RKO (cell line): ENCODE measurements around the gene DDX43.
"Not testable (repeated sequence)": the region's sequence is repeated elsewhere in the genome, so short reads cannot be mapped to it uniquely, and the experiment has no call there.

ENCODE experiments used
- DNase-seq: peaks from one replicate; pipeline ENCODE4 v3.0.0-alpha.2; 2016; ENCODE audit warnings: low spot score

DDX43 gene

GRCh38 chr6:73394577-73395354, at the start of gene DDX43:
TSS of gene DDX43 (plus strand) at chr6:73394828. CDS start at chr6:73394906, 78 bp downstream.
- DNase-seq = no peak

DNA sequence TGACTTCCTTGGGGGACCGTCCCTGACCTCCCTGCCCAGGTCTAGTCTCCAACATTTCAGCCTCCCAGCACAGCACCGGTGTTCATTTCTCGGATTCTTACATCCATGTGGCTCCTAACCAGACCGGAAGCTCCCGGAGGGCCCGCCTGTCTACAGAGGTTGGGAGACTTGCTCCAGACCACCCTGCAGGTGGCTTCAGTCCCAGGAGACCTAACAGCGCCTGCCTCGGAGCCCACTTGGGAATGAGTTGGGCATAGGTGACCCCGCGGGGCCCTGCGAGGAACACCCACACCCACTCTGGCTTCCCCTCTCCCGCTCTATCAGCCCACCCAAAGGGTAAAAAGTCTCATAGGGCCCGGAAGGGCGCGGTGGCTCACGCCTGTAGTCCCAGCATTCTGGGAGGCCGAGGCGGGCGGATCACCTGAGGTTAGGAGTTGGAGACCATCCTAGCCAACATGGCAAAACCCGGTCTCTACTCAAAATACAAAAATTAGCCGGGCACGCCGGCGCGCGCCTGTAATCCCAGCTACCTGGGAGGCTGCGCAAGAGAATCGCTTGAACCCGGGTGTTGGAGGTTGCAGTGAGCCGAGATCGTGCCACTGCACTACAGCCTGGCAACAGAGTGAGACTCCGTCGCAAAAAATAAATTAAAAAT, 46.0 kb upstream of the DDX43 start:
- DNase-seq = no peak

- DNase-seq = no peak
Observed at GRCh38 chr6:73349311-73349710, 45.3 kb upstream of the DDX43 start.

- DNase-seq = no peak
Observed at GRCh38 chr6:73353636-73354593, 40.7 kb upstream of the DDX43 start, which contains the start of gene DPPA5. TSS of gene DPPA5 (minus strand) at chr6:73354276. CDS start at chr6:73354225, 51 bp downstream.

DNA sequence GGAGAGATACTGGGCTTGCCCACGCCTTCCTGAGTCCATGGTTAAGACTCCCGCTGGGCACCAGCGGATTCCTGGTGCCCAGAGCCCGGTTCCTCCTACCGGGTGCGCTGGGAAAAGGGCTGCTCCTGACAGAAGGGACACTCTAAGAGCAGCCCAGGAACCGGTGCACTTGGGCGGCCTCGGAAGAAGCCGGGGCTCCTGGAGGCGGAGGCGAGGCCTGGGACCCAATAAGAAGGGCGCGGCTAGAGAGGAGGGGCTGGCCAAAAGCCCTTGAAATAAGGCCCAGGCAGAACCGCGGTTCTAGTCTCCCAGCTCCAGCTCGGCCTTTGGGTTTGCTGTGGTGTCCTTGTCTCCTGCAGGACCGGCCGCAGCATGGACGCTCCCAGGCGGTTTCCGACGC, 32.3 kb upstream of the DDX43 start, which contains the start of gene KHDC3L:
Gene KHDC3L, plus strand, starts transcription at position 301 of the 400 bp plus-strand sequence. Its CDS starts 72 bp downstream, at position 373.
- DNase-seq = no peak

DNA sequence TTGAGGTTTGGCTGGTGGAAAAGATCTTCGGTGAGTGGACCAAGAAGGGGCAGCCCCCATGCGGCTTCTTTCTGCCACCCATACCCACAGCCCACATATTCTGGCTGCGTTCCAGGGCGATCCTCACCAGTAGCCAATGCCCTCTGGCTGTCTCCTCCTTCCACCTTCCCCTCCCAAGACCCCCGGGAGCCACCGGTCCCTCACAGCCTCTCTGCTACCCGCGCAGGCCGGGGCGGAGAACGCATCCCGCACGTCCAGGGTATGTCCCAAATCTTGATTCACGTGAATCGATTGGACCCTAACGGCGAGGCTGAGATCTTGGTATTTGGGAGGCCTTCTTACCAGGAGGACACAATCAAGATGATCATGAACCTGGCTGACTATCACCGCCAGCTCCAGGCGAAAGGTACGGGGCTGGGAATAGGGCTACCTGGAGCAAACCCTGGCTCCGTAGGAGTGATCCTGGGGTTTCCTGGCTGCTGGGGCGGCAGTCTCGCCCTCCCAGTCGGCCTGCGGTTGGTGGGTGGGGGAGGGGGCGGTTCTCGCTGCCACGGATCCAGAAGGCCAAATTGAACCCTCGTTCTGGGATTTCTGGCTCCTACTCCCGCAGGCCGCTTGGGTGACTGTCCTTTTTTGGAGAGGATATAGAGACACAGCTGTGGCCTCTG, 31.6 kb upstream of the DDX43 start:
- DNase-seq = no peak

DNA sequence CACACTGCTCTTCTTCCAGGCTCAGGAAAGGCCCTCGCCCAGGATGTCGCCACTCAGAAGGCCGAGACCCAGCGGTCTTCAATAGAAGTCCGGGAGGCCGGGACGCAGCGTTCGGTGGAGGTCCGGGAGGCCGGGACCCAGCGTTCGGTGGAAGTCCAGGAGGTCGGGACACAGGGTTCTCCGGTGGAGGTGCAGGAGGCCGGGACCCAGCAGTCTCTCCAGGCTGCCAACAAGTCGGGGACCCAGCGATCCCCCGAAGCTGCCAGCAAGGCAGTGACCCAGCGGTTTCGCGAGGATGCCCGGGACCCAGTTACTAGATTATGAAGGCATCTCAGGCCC, 31.1 kb upstream of the DDX43 start:
- DNase-seq = no peak

DNA sequence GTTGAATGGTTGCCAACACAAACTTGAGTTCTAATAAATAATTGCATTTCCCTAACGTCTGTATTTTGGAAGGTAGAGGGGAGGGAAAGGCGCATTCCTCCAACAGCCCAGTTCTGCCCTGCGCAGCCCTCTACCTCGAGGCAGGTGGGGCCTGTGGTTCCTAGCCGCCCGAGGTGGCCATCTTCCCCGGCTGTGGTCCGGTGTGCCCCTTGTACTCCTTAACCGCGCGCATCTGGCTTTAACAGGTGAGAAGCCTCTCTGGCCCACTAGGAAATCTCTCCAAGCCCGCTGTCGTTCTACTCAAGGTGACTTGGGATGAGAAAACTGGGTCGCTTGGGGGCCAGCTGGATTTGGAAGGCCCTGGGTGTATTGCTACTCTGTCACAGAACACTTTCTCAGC, 30.5 kb upstream of the DDX43 start:
- DNase-seq = no peak

DNA sequence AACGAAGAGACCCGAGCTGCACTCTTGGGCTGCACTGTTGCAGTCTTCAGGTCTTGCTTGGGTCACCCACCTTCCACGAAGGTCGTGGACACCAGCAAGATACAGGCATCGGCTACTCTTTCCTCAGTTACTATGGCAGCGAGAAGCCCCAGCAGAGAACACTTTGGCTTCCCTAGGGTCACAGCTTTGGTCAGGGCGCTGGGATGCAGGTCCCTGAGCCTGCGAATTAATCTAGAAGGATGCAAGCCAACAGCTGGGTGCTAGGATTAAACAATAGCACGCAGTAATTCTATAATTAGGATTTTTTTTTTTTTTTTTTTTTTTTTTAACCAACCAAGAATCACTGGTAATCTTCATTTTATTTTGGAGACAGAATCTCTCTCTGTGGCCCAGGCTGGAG, 30.1 kb upstream of the DDX43 start:
- DNase-seq = no peak

DNA sequence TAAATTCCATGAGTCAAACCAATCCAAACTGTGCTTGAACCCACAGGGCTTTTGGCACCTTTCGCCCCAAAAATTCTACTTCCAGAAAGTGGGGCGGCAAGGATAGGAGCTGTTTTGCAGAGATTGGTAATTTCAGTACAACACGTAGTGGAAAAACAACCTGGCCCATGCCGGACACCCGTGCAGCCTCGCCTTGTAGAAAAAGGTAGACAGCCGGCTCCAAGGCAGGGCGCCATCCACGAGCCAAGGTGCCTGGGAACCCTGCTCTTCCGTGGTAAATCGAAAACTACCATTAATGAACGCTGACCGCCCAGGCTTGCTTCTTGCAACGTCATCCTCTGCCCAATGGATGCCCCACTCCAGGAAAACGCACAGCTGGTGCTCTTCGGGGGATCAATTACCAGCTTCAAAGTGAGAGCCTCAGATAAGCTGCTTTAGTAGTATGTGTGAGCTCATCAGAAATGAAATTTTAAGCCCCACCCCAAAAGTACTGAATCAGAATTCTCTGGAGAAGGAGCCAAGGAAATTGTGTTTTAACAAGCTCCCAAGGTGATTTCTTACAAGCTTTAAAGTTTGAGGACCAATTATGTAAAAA, 26.8 kb upstream of the DDX43 start:
- no peak for DNase-seq

GRCh38 chr6:73368675-73369074, 26.0 kb upstream of the DDX43 start:
- no peak for DNase-seq

DNA sequence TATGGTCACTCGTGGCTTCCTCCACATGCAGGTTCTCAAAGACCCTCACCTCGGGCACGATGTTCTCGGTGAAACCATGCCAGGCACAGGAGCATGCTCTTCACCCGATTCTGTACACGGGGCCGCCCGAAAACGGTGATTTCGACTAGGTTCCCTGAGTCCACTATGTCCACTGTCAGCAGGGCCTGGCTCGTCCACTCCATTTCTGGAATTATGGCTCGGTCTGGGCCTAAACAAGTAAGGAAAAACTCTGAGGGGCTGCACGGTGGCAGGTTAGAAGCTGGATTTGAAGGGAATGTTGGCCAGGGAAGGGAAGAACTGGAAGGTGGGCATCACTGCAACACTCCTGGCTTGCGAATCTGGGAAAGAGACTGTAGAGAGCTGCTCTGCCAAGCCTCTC, 25.5 kb upstream of the DDX43 start:
- DNase-seq = no peak

DNA sequence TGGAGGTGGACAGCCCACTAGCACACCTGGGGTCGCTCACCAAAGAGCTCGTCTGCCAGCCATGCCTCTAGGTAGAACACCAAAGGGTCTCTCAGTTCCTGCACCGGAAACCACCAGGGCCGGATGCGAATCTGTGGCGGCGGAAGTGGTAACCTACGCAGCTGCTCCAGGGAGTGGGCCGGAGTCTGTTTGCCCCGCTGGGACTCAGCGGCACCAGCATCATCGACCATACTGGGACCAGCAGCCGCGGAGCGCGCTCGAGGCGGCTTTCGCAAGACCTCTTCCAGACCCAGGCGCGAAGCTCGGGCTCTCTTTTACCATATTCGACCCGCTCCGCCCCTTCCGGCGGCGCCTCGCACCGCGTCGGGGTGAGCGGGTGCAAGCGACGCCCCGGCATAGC, 25.1 kb upstream of the DDX43 start, which contains the start of gene OOEP:
Gene OOEP, minus strand, starts transcription at position 335 of the 400 bp plus-strand sequence. Its CDS starts 105 bp downstream, at position 230.
- DNase-seq = no peak

GRCh38 chr6:73371984-73372383, 22.6 kb upstream of the DDX43 start:
- no peak for DNase-seq

DNA sequence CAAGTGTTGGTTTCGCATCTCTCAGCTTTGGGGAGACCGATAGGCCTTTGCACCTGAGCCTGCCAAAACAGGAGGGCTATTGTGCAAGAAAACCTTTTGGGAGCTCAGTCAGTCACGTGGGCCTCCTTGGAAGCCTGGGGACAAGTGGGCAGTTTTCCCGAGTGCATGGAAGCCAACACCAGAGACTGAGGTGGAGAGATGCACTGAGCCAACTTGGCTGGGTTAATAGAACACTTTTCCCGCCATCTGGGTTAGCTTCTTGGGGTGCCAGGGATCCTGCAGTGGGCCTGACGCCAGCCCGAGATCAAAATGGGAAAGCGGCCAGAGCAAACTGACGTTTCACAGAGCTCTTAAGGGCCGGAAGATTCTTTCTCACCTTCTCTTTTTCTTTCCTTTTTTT, 22.1 kb upstream of the DDX43 start:
- no peak for DNase-seq

DNA sequence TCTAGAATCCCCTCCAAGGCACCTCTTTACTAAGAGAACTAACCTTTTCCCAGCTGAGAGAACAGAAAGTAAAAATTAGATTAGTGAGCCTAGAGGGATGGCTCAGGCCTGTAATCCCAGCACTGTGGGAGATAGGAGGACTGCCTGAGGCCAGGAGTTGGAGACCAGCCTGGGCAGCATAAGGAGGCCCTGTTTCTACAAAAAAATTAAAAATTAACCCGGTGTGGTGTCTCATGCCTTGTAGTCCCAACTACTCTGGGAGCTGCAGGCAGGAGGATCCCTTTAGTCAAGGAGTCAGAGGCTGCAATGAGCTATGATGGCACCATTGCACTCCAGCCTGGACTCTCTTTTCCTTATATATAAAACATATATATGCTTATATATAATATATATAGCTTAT, 19.4 kb upstream of the DDX43 start:
- no peak for DNase-seq

DNA sequence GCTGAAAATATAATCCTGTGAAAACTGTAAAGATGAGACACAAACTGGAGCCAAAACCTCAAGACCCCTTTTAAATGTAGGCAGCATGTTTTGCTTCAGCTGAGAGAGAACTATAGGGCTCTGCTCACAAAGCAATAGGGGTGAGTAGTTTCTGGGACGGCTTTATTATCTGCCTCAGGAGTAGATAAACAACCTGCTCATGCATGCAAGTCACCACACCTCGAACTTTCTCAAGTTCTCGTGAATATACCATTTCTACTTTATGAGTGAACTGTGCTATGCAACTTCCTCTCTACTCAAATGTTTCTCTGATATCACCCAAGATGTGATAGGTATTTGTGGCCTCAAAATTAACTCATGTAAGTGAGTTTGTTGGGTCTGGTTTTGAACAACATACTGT, 17.4 kb upstream of the DDX43 start:
- DNase-seq = no peak

GRCh38 chr6:73381531-73381930, 13.1 kb upstream of the DDX43 start:
- not testable (repeated sequence) for DNase-seq

DNA sequence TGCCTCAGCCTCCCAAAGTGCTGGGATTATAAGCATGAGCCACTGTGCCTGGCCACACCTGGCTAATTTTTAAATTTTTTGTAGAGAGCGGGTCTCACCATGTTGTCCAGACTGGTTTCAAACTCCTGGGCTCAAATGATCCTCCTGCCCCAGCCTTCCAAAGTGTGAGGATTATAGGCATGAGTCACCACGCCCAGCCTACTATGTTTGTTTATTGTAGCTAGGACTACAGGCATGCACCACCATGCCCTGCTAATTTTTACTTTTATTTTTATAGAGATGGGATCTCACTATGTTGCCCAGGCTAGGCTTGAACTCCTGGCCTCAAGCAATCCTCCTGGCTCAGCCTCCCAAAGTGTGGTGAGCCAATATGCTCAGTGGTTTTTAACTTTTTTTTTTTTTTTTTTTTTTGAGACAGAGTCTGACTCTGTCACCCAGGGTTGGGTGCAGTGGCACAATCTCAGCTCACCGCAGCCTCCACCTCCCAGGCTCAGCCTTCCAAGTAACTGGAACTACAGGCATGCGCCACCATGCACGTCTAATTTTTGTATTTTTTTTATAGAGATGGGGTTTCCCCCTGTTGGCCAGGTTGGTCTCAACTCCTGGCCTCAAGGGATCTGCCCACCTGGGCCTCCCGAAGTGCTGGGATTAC, 12.0 kb upstream of the DDX43 start:
- peak; percentile 22 for DNase-seq

DNA sequence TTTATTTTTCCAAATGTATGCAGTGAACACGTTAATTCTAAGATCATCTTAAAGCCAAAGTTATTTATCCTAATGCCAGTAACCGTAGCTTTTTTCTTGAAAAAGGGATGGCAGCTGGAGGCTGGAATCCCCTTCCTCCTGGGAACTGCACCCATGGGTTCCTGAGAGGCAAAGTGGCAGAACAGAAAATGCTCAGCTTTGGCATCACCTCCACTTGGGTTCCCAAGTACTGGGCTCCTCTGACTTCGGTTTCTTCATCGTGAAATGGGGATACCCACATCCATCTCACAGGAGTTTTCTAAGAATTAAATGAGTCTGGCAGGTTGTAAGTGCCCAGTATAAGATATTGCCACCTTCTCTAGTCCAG, 6.2 kb upstream of the DDX43 start:
- no peak for DNase-seq
